Right lobe of liver (tissue), 4 donors: ENCODE results near the gene ACAD10.
"Not testable (repeated sequence)": the region's sequence is repeated elsewhere in the genome, so short reads cannot be mapped to it uniquely, and the experiment has no call there.

Experiments used
- CTCF ChIP-seq, 4 donors: fragments of 200-600 bp in 3 of 4; fragments of 450-650 bp in 1 of 4; IDR thresholded peaks; one replicate each; pipeline versions ENCODE4 v1.5.1 to v1.8.0; 2016 to 2022; ENCODE audit warnings: antibody characterized with exemption in 4 of 4, mild to moderate bottlenecking in 2 of 4
- POLR2A ChIP-seq: fragments of 450-650 bp; IDR thresholded peaks from one replicate; pipeline ENCODE4 v1.6.1; 2017; ENCODE audit warnings: antibody characterized with exemption, mild to moderate bottlenecking
- donor health status: DM: no; HTN: no; CAD: no.
- donor health status: DM: no; HTN: no; CAD: no.
- donor health status: DM: no; HTN: yes; CAD: no.

DNA sequence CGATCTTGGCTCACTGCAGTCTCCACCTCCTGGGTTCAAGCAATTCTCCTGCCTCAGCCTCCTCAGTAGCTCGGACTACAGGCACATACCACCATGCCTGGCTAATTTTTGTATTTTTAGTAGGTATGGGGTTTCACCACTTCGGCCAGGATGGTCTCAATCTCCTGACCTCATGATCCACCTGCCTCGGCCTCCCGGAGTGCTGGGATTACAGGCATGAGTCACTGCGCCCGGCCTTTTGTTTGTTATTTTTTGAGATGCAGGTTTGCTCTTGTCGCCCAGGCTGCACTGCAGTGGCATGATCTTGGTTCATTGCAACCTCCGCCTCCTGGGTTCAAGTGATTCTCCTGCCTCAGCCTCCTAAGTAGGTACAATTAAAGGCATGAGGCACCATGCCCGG is 33.5 kb downstream of the ACAD10 start:
- TF ChIP-seq CTCF (IDR thresholded peaks at IDR 0.05); POLR2A: not testable (repeated sequence)
